CD4-positive, alpha-beta T cell treated with Interleukin-10 for 1 hour (primary cell): Measurements from ENCODE around the gene WFDC1.
"Not testable (repeated sequence)": the region's sequence is repeated elsewhere in the genome, so short reads cannot be mapped to it uniquely, and the experiment has no call there.

ENCODE experiments used
- DNase-seq: peaks from one replicate; pipeline ENCODE4 v3.0.0-alpha.2; 2020

The WFDC1 gene

DNA sequence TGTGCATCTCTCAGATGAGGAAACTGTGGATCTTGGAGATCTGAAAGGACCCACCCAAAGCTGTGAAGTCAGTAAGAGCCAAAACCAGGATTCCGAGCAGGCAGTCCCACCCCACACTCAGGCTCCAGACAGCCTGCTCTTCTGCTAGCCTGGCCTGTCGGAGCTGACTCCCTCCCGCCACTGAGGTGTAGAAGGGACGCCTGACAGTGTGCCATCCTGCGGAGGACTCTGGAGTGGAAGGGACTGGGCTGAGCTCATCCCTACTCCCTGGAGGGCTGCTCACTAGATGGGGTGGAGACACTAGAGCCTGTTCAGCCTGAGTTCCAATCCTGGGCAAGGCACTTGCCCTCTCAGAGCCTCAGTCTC, 36.0 kb downstream of the WFDC1 start:
- no peak for DNase-seq

- DNase-seq: no peak
These were observed 37.5 kb downstream of the WFDC1 start for GRCh38 chr16:84331998-84332780.

GRCh38 chr16:84332975-84333684, 38.5 kb downstream of the WFDC1 start:
- DNase-seq: no peak

DNA sequence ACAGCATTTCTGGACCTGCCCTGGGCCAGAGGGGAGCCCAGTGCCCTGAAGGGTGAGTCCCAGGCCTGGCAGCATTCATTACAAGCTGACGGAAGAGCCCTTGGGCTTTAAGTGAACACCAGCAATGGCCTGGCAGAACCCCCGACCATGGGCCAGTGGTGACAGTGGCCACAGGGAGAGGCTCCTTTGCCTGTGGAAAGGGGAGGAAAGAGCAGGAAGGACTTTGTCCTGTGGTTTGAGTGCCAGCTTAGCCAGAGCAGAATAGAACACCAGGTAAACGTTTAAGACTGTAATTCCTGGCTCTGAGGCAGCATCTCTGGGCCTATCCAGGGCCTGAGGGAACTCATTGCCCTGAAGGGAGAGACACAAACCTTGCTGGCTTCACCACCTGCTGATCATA, 39.4 kb downstream of the WFDC1 start:
- DNase-seq: no peak

DNA sequence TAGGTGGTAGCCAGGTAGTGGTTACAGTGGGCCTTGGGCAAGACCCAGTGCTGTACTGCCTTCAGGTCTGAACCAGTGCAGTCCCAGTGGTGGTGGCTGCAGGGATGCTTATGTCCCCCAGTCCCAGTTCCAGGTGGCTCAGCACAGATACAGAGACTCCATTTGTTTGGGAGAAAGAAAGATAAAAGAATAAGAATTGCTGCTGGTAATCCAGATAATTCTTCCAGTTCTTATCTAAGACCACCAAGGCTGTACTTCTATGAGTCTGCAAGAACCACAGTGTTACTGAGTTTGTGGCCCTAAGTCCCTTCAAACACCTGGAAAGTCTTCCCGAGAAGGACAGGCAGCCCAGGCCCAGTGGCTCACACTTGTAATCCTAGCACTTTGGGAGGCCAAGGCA, 39.8 kb downstream of the WFDC1 start:
- DNase-seq: no peak

- not testable (repeated sequence) for DNase-seq
These were observed 42.6 kb downstream of the WFDC1 start for GRCh38 chr16:84337236-84337635.

DNA sequence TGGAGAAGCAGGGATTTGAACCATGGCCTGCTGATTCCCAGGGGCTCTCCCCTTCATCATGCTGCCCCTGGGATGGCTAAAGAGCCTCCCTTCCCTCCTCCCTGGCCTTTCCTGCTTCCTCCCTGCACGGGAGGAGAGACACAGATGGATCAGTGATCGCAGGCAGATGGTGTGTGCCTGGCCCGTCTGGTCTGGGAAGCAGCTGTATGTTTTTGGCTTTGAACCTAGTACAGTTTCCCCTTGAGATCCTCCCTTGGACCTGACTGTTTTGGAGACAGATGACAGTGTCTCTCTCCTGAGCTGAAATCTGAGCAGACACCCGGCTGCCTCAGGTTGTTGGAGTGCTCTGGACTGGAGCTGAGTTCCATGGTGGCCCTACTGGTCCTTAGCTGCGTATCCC, 44.6 kb downstream of the WFDC1 start:
- no peak for DNase-seq

DNA sequence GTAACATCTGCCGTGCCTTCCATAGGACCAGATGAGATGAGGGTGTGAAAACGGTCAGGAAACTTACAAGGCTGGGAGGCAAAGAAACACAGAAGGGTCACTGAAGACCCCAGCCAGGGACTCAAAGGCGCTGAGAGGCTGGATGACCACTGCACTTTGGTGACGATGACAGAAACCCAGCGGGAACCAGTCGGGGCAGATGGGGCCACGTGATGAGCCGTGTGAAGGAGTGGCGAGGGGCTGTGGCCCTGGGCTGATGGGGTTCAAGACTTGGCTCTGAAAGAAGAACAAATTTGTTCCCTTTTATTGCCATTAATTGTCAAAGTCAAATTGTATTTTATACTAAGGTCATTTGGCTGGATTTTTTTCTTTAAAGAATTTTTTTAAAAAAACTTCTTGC, 45.1 kb downstream of the WFDC1 start:
- DNase-seq: no peak

DNA sequence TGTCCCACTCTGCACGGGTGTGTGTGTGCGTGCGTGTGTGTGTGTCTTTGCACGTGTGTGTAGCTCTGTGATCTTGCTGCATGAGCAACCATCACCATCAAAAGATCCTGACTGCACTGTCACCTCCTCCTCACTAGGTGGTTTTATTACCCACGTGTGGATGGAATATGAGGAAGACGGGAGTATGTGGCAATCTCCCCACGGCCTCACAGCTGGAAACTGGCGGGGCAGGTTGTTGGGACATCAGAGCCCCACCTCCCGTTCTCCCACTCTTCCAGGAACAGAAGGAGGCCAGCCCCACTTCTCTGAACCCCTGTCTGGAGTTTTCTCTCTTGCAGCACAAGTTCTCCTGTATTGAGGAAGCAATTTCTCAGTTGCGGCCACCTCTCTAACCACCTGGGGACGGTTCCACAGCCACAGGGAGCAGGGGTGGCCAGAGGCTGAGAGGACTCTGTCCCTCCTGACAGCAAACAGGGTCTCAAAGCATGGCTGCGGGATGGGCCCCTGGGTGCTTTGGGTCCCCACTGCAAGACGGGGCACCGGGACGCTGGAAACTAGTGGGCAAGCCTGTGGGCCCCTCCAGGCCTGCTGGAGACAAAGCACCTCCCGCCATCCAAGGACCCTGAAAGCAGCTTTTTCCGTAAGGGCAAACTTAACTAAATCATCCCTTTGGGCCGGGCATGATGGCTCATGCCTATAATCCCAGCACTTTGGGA, 45.8 kb downstream of the WFDC1 start:
- DNase-seq: no peak

- no peak for DNase-seq
These were observed 47.0 kb downstream of the WFDC1 start for GRCh38 chr16:84341528-84342295.

GRCh38 chr16:84343800-84344199, 49.1 kb downstream of the WFDC1 start:
- DNase-seq: not testable (repeated sequence)

- no peak for DNase-seq
These were observed 50.1 kb downstream of the WFDC1 start for GRCh38 chr16:84344781-84345180.

DNA sequence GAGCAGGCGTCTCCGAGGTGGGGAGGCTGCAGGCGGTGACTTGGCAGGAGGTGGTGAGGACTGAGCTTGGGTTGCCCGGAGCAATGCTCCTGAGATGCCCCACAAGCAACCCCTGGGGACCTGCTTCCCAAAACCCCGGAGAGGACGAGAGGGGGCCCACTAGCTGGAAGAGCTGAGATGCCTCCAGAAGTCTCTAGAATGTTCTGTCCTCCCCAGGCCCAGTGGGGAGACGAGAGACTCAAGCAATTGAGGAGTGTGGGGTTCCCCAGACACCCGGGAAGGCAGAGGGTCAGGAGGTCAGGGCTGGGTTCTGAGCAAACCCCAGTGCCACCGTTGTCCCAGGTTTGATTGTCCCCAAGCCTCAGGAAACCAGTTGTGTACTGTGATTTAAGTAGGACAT, 52.5 kb downstream of the WFDC1 start:
- DNase-seq: no peak

- no peak for DNase-seq
These were observed 53.8 kb downstream of the WFDC1 start for GRCh38 chr16:84348386-84348888.

- no peak for DNase-seq
These were observed 55.4 kb downstream of the WFDC1 start for GRCh38 chr16:84349862-84350684.

GRCh38 chr16:84350685-84351400, 56.2 kb downstream of the WFDC1 start:
- no peak for DNase-seq

GRCh38 chr16:84351630-84352029, 57.0 kb downstream of the WFDC1 start:
- no peak for DNase-seq

DNA sequence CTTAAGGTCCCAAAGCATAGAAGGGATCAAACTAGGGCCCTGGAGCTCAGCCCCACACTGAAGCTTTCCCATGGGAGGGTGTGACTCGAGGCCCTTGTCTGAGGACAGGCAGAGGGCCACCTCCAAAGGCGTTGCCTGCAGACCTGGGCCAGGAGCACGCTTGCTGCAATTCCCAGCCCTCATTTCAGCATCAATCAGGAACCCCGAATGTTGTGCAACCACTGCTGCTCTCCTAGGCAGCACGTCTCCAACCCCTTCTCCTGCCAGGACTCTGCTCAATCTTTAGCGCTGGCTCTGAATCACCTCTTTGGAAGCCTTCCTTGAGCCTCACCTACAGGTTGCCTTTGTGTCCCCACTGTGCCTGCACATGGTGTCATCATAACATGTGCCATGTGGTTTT, 59.6 kb downstream of the WFDC1 start:
- DNase-seq: no peak

DNA sequence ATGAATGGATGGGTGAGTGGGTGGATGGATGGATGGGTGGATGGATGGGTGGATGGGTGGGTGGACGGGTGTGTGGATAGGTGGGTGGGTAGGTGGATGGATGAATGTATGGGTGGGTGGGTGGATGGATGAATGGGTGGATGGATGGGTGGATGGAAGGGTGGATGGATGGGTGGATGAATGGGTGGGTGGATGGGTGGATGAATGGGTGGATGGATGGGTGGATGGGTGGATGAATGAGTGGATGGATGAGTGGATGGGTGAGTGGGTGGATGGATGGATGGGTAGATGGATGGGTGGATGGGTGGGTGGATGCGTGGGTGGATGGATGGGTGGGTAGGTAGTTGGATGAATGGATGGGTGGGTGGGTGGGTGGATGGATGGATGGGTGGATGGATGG, 60.5 kb downstream of the WFDC1 start:
- DNase-seq: no peak

GRCh38 chr16:84356176-84356575, 61.5 kb downstream of the WFDC1 start:
- DNase-seq: no peak

- no peak for DNase-seq
These were observed 62.0 kb downstream of the WFDC1 start for GRCh38 chr16:84356591-84357116.
